Esophagus squamous epithelium (tissue), 5 donors: ENCODE data around the gene CTNNA3. TPM values are rescaled to one million over a fixed set of nuclear protein-coding genes. Genes with fewer than 3 reads are reported as not detected.

Experiments
- DNase-seq: peaks from one replicate; lab custom pipeline; 2025; lab: John Stamatoyannopoulos, UW
- H3K27ac ChIP-seq, 4 donors: fragments of 200-600 bp; sonication (generic); one replicate each; pipeline ENCODE4 v1.5.1; 2016 to 2019; ENCODE audit warnings: mild to moderate bottlenecking in 1 of 4
- H3K27me3 ChIP-seq, 4 donors: fragments of 200-600 bp; sonication (generic); 1 replicate in 3 of 4; 2 replicates in 1 of 4; pipeline versions ENCODE4 v1.5.1 to v1.6.0; 2017 to 2021; ENCODE audit warnings: antibody characterized with exemption in 1 of 4
- H3K36me3 ChIP-seq, 3 donors: fragments of 200-600 bp; sonication (generic); one replicate each; pipeline ENCODE4 v1.5.1; 2016 to 2019
- H3K4me1 ChIP-seq, 3 donors: fragments of 200-600 bp; sonication (generic); one replicate each; pipeline ENCODE4 v1.5.1; 2017 to 2019
- H3K4me3 ChIP-seq, 4 donors: fragments of 200-600 bp; sonication (generic); 1 replicate in 3 of 4; 2 replicates in 1 of 4; pipeline ENCODE4 v1.5.1; 2016 to 2019; ENCODE audit warnings: mild to moderate bottlenecking in 2 of 4, moderate library complexity in 1 of 4
- H3K9me3 ChIP-seq, 3 donors: fragments of 200-600 bp; sonication (generic); one replicate each; pipeline ENCODE4 v1.5.1; 2016 to 2019
- CTCF ChIP-seq, 6 experiments: fragments of 450-650 bp in 4 of 6; fragments of 200-600 bp in 2 of 6; sonication (generic) in 2 of 6; IDR thresholded peaks; one replicate each; pipeline ENCODE4 v1.5.1; 2016 to 2019; ENCODE audit warnings: antibody characterized with exemption in 6 of 6, mild to moderate bottlenecking in 4 of 6, moderate library complexity in 4 of 6
- POLR2A ChIP-seq, 4 donors: fragments of 450-650 bp; IDR thresholded peaks; one replicate each; pipeline ENCODE4 v1.6.1; 2017; ENCODE audit warnings: antibody characterized with exemption in 4 of 4, mild to moderate bottlenecking in 4 of 4, moderate library complexity in 3 of 4
- WGBS, 2 donors: methylation state at CpG; one replicate each; pipeline ENCODE4 v1.1.5; 2018; 5-methylcytosine and 5-hydroxymethylcytosine counted together
- intact Hi-C: fragments of 100-400 bp; cut with DNase I; formaldehyde crosslinking; loops from one replicate; pipeline ENCODE4 v1.15.0; 2022
- total RNA-seq, 4 donors: library from RNA; depleted of rRNA; stranded (reverse); fragments of >200 nt; gene quantifications; one replicate each; pipeline ENCODE4 v1.1.0, GENCODE V29; 2016
- donor health status: DM: yes; HTN: yes; CAD: no.

Gene CTNNA3
- total RNA-seq, 4 donors from 2014 or later: 0.29 to 1.9 (median 0.61) TPM; not detected in 1

GRCh38 chr10:66238343-66238742 is 1457.7 kb downstream of the CTNNA3 start:
- Histone ChIP-seq H3K4me1 (no peaks in the 10 kb centered on the region), H3K4me3 (no peak overlapping the region), H3K36me3 (no peaks in the 10 kb centered on the region), H3K27me3 (no peaks in the 10 kb centered on the region), H3K27ac (no peak overlapping the region), H3K9me3 (no peaks in the 10 kb centered on the region)
- no peak for DNase-seq
- WGBS, 2 donors: 67 to 69% methylated on average over 2 of the region's 2 CpGs
- intact Hi-C loops: no loop called here
- no peak for TF ChIP-seq CTCF (IDR thresholded peaks at IDR 0.05)
- TF ChIP-seq POLR2A (IDR thresholded peaks at IDR 0.05): no peak

- no peak overlapping the region for H3K27ac ChIP-seq
- H3K27me3 ChIP-seq: no peaks in the 10 kb centered on the region
- no peak overlapping the region for H3K4me3 ChIP-seq
- H3K36me3 ChIP-seq: no peaks in the 10 kb centered on the region
- DNase-seq: no peak
- intact Hi-C loops: no loop called here
- TF ChIP-seq CTCF (IDR thresholded peaks at IDR 0.05) (no peak), POLR2A (IDR thresholded peaks at IDR 0.05) (no peak)
- 89 to 90% methylated on average over 4 of the region's 4 CpGs for WGBS, 2 donors
- H3K4me1 ChIP-seq: no peaks in the 10 kb centered on the region
- H3K9me3 ChIP-seq: peaks cover 0 to 10% (median 0%) of the 10 kb centered on the region in 3 donors
Observed at GRCh38 chr10:66234872-66235271, 1461.1 kb downstream of the CTNNA3 start.

- Histone ChIP-seq H3K4me1 (no peaks in the 10 kb centered on the region), H3K36me3 (no peaks in the 10 kb centered on the region), H3K9me3 (peaks cover 0 to 16% (median 4%) of the 10 kb centered on the region in 3 donors), H3K27ac (no peak overlapping the region), H3K4me3 (no peak overlapping the region), H3K27me3 (no peaks in the 10 kb centered on the region)
- DNase-seq: no peak
- no peak for TF ChIP-seq POLR2A (IDR thresholded peaks at IDR 0.05)
- no peak for TF ChIP-seq CTCF (IDR thresholded peaks at IDR 0.05)
- intact Hi-C loops: no loop called here
Observed at GRCh38 chr10:66228887-66229286, 1467.1 kb downstream of the CTNNA3 start.

- Histone ChIP-seq H3K9me3 (peaks cover 0 to 4% (median 0%) of the 10 kb centered on the region in 3 donors), H3K27me3 (no peaks in the 10 kb centered on the region), H3K4me1 (no peaks in the 10 kb centered on the region), H3K36me3 (no peaks in the 10 kb centered on the region), H3K4me3 (no peak overlapping the region), H3K27ac (no peak overlapping the region)
- intact Hi-C loops: no loop called here
- 50 to 60% methylated on average over 1 of the region's 1 CpG for WGBS, 2 donors
- DNase-seq: no peak
- TF ChIP-seq POLR2A (IDR thresholded peaks at IDR 0.05) (no peak), CTCF (IDR thresholded peaks at IDR 0.05) (no peak)
Observed at GRCh38 chr10:66223656-66224055, 1472.3 kb downstream of the CTNNA3 start.

GRCh38 chr10:66222462-66223046 is 1473.4 kb downstream of the CTNNA3 start:
- WGBS, 2 donors: 55 to 58% methylated on average over 2 to 3 of the region's 3 CpGs
- H3K27ac ChIP-seq: no peak overlapping the region
- DNase-seq: no peak
- intact Hi-C loops: no loop called here
- no peak overlapping the region for H3K4me3 ChIP-seq
- no peak for TF ChIP-seq POLR2A (IDR thresholded peaks at IDR 0.05)
- no peak for TF ChIP-seq CTCF (IDR thresholded peaks at IDR 0.05)
- H3K4me1 ChIP-seq: no peaks in the 10 kb centered on the region
- no peaks in the 10 kb centered on the region for H3K36me3 ChIP-seq
- no peaks in the 10 kb centered on the region for H3K27me3 ChIP-seq
- H3K9me3 ChIP-seq: peaks cover 0 to 2% (median 0%) of the 10 kb centered on the region in 3 donors
